HG03097 (cell line): ENCODE measurements around the gene GNAI1.

Source experiments
- ATAC-seq: cut with Tn5 transposase; IDR thresholded peaks from one replicate; pipeline ENCODE4 v1.9.1; 2021; ENCODE audit not compliant: unreplicated experiment, low FRiP score

The GNAI1 gene

GRCh38 chr7:80204919-80205318 is 70.3 kb downstream of the GNAI1 start:
- ATAC-seq = no peak

GRCh38 chr7:80206763-80207162 is 72.1 kb downstream of the GNAI1 start:
- ATAC-seq = peak; percentile 74

GRCh38 chr7:80207501-80207900 is 72.9 kb downstream of the GNAI1 start:
- no peak for ATAC-seq

DNA sequence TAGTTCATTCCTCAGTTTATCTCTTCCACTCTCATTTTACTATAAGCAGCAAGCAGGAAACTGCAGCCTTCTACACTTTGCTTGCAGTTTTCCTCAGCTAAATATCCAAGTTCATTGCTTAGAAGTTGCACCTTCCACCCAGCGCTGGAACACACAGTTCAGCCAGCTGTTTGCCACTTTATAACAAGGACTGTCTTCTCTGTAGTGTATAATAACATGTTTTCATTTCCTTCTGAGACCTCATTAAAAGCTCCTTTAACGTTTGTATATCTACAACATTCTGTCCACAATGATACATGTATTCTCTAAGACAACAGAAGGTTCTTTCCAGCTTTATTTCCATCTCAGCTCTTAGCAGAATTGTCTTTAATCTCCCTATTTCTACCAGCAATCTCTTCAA is 74.1 kb downstream of the GNAI1 start:
- no peak for ATAC-seq

DNA sequence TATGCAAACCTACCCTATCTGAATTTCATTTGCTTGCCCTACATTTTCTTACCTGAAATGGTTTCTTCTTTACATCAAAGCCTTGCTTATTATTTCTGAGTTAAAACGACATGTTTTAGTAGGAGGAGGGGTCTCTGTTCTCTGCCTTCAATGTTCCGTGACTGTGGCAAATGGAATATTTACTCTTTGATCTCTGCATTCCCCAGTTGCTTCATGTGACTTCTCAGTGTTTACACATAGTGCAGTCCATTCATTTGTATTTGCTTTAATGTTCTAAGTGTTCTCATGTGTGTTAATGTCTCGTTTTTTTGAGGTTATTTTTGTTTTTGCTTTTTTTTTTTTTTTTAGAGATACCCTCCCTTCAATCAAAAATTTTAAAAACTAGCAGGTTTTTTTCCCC is 75.8 kb downstream of the GNAI1 start:
- ATAC-seq = no peak

GRCh38 chr7:80213814-80214213 is 79.2 kb downstream of the GNAI1 start:
- ATAC-seq = no peak

DNA sequence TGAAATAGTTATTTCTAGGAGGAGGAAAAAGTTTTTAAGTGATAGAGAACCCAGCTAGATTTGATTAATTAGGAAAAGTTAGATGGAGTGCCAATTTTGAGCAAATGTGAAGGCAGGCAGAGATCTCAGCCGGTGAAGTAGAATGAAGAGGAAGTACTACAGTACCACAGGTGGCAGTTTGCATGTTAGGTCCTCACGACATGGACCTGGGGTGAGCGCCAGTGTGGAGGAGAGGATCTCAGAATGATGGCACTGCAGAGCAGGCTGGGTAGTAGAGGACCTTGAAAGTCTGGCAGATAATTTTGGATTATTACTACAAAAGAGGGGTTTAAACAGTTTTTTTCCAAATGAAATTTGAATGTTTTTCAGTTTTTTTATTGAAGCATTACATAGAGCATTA is 81.1 kb downstream of the GNAI1 start:
- ATAC-seq = no peak

GRCh38 chr7:80216996-80217842 is 82.6 kb downstream of the GNAI1 start:
- peak; percentile 53 for ATAC-seq

DNA sequence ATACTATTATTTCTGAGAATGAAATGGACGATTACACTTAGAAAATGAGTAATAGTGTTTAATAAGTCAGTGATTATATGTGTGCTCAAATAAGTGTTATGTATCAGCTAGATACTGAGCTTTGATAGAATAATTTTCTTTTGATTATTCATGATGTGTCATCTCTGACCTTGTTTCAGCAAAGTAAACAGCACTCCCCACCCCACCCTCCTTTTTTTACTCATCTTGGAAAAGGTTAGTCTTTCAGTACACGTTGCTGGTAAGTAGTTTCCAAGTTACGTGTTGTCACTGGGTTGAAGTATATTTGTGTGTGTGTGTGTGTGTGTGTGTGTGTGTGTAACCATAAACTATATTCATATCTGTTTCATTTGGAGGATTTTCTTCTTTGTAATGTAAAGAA is 84.1 kb downstream of the GNAI1 start:
- ATAC-seq = no peak

GRCh38 chr7:80220022-80220634 is 85.5 kb downstream of the GNAI1 start:
- ATAC-seq = no peak

DNA sequence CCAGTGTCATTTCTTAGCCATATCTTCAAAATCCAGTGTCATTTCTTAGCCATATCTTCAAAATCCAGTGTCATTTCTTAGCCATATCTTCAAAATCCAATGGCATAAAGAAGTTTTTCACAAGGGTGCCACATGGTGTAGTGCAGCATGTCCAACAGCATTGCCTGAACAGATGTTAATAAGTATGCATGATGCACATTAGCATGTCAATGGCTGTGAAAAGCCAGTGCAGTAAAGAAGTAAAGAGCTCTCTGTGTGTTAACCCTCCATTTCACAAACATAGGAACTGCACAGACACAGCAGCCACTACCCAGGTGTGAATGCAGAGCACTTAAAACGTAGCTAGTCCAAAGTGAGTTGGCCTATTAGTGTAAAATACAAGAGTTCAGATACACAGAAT is 89.8 kb downstream of the GNAI1 start:
- ATAC-seq = no peak

DNA sequence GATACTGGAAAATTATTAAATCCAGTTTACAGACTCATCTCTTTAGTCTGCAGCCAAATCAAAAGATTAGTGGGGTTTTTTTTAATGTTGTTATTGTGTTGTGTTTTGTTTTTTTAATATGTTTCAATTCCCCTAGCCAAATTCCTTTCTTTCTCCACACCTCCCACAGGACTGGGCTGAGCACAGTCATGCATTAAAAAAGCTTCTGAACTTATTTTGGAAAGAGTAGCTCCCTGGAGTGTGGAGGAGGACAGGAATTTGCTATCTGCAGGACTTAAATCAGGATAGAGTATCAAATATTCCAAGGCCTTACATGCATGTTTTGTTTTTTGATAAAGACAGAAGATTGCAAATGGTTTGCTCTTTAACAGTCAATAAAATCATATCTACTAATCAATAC is 90.7 kb downstream of the GNAI1 start:
- ATAC-seq = no peak

DNA sequence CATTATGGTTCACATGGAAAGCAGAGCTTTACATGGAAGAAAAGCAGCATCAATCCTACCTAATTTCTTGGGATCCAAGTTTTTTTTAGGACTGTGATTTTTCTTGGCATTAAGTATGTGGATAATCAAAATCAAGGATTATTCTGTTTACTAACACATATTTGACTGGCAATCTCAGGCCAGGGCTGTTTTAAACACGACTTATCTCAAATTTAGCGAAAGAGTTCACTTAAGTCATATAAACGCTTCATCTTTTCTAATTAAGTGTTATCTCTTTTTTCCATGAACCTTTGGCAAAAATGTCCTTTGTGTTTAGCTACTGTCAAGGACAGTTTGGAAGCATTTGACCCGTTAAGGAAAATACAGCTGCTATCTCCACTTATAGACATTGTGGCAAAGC is 92.0 kb downstream of the GNAI1 start:
- ATAC-seq = no peak

DNA sequence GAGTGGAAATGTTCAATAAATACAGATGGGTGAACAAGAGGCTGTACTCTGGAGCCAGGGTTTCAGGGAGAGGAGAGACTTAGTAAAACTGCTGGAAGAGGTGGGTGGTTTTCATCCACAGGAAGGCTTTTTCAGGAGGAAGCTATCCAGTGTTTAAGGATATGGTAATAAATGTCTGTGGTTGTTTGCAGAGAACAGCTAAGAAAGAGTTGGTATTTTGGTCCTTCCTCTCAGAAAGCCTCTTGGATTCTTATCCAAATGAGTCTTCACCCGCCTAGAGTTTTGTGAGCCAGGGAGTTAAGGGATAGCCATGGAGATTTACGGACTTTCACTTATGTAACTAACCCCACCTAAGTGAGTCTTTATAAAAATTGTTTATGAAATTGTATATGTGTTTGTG is 95.7 kb downstream of the GNAI1 start:
- no peak for ATAC-seq

DNA sequence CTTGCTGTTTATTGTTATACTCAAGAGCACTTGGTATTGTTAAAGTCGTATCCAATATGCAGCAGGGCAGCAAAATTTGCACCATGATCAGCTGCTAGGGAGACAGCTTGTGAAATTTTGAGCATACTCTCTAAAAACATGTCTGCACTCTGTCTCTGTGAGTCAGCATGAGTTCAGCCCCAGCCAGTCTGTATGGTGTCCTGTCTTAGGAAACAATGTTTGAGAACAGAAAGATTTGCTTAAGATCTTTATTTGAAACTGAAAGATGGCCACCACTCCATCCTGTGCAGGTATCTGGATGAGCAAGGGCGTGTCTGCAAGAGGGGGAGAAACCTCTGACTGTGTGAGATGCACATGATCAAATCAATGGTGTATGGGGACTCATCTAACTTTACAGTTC is 97.1 kb downstream of the GNAI1 start:
- ATAC-seq = peak; percentile 63

DNA sequence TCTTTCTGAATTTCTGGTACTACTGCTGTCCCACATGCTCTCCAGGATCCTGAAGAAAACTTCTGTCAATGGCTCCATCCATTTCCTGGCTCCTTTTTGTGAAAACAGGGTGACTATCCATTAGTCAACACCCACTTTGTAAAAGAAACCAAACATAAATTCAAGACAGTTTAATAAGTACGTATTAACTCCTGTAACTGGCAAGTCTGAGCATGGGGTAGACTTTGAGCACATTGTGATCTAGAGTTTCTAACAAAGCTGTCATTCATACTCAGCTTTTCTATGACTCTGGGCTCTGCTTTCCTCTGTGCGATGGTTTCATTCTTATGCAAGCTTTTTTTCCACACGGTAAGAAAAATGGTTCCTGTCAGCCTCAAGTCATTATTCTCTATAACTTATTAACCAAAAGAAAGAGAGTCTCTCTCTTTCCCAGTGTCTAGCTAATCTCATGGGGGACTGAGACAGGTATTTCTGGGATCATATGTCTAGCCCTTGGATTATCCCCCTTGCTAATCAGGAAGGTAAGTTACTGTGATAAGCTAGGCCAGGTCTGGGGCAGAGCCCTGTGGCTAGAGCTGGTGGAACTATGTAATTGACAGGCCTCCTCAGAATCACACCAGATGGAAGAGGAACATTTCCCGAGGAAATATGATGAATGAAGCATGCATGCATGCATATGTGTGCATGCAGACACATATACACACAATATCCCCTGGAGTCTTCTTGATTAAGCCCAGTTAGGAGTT is 98.5 kb downstream of the GNAI1 start:
- no peak for ATAC-seq

DNA sequence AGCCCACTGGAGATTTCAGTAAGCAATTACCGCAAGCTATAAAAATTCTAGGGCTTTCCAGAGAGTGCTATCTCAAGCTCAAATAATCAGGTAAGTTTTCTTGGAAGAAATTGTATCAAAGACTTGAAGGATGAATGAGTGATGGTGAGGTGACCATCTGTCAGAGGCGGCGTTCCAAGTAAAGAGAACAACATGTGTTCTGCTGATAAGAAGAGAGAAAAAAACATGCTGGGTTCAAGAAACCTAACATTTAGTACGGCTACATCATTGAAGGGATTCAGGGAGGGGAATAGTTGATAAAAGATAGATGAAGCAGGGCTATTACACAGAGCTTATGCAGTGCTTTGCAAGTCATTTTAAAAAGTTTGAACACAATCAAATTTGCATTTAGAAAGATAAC is 100.7 kb downstream of the GNAI1 start:
- no peak for ATAC-seq

- ATAC-seq = no peak
Observed at GRCh38 chr7:80236681-80237080, 102.0 kb downstream of the GNAI1 start.

DNA sequence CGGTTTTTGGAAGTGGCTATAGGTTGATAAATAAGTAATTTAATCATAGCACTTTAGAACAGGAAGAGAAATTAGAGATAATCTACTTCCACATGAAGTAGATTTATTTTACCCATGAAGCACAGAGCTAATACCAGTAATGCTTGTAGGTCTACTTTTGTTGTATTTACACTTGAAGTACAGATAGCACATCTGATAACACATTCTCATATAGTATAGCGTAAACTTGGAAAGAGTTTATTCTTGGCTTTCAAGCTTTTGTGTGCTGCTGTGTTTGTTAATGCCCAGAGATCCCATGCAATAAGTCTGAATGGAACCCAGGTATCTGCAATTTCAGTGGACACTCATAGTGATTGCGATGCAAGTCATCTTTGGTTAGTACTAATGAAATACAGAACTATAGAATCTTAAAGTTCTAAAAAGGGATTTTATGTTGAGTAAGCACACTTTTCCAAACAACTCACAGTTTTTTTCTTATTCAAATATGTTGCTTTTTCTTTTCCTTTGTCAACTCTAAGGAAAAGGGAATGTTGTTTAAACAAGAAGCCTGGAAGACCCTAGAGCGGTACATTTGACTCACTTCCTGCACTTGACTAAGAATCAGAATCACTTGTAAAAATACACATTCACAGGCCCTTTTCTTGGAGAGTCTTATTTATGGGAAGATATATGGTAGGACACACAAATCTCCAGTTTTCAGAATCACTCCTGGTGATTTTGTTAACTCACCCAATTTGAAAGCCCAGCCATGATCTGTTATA is 105.8 kb downstream of the GNAI1 start:
- ATAC-seq = no peak

GRCh38 chr7:80241671-80242070 is 107.0 kb downstream of the GNAI1 start:
- no peak for ATAC-seq

- no peak for ATAC-seq
Observed at GRCh38 chr7:80243425-80243824, 108.8 kb downstream of the GNAI1 start.
